Kidney epithelial cell (primary cell): Measurements from ENCODE around the gene PMM1. TPM values are rescaled to one million over a fixed set of nuclear protein-coding genes. Genes with fewer than 3 reads are reported as not detected.

ENCODE experiments used
- DNase-seq: peaks from one replicate; pipeline ENCODE4 v3.0.0-alpha.2; 2010; ENCODE audit warnings: low read depth
- H3K27me3 ChIP-seq: 2 replicates; pipeline ENCODE4 v1.6.0; 2011; ENCODE audit warnings: low read length; ENCODE audit not compliant: control insufficient read depth, insufficient read depth
- H3K36me3 ChIP-seq: 2 replicates; pipeline ENCODE4 v1.5.1; 2011; ENCODE audit warnings: low read length; ENCODE audit not compliant: control insufficient read depth, insufficient read depth
- H3K4me3 ChIP-seq: 2 replicates; pipeline ENCODE4 v1.5.1; 2011; ENCODE audit warnings: low read depth, mild to moderate bottlenecking, control low read depth, low read length
- total RNA-seq: library from RNA; depleted of rRNA; stranded (reverse); fragments of >200 nt; gene quantifications from 2 replicates; pipeline ENCODE4 v1.2.3, GENCODE V29; 2015
- TF ChIP-seq, protein P1 (sequence below): IDR thresholded peaks from 2 replicates; pipeline ENCODE4 v1.5.1; 2011; ENCODE audit warnings: mild to moderate bottlenecking, moderate library complexity, low read length, control low read depth, inconsistent platforms; ENCODE audit not compliant: insufficient read depth, poor library complexity, severe bottlenecking

PMM1 gene
- total RNA-seq, 1 donor from 2014 or later, result 32.2 TPM

- no peak for DNase-seq
- Histone ChIP-seq H3K36me3 (no peaks in the 10 kb centered on the region), H3K4me3 (no peak overlapping the region), H3K27me3 (no peaks in the 10 kb centered on the region)
- TF ChIP-seq, protein P1, sequence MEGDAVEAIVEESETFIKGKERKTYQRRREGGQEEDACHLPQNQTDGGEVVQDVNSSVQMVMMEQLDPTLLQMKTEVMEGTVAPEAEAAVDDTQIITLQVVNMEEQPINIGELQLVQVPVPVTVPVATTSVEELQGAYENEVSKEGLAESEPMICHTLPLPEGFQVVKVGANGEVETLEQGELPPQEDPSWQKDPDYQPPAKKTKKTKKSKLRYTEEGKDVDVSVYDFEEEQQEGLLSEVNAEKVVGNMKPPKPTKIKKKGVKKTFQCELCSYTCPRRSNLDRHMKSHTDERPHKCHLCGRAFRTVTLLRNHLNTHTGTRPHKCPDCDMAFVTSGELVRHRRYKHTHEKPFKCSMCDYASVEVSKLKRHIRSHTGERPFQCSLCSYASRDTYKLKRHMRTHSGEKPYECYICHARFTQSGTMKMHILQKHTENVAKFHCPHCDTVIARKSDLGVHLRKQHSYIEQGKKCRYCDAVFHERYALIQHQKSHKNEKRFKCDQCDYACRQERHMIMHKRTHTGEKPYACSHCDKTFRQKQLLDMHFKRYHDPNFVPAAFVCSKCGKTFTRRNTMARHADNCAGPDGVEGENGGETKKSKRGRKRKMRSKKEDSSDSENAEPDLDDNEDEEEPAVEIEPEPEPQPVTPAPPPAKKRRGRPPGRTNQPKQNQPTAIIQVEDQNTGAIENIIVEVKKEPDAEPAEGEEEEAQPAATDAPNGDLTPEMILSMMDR, result no peak
Observed at GRCh38 chr22:41540365-41540764, 49.3 kb downstream of the PMM1 start.

GRCh38 chr22:41540006-41540315, 49.7 kb downstream of the PMM1 start:
- H3K36me3 ChIP-seq, result no peaks in the 10 kb centered on the region
- no peak overlapping the region for H3K4me3 ChIP-seq
- TF ChIP-seq, protein P1, result no peak
- H3K27me3 ChIP-seq, result no peaks in the 10 kb centered on the region
- no peak for DNase-seq

- Histone ChIP-seq H3K36me3 (peaks cover under 1% of the 10 kb centered on the region), H3K27me3 (no peaks in the 10 kb centered on the region), H3K4me3 (no peak overlapping the region)
- TF ChIP-seq, protein P1, result no peak
- DNase-seq, result no peak
Observed at GRCh38 chr22:41539146-41540005, 50.3 kb downstream of the PMM1 start.

DNA sequence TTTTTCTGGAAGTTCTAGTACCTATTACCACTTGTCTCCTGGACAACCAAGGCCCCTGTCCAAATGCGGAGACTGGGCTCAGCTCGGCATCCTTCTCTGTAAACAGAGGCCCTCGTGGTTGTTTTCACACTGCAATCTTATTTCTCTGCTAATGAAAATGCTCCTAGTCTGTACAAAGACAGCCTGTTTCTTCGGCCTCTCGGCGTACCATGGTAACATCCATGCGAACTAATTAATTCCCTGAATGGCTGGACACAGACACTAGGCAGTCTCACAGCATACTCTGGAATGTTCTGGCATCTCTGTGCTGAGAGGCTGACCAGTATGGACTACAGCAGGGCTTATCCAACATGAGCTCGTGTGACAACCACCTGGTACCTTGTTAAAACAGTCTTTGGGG, 51.1 kb downstream of the PMM1 start:
- TF ChIP-seq, protein P1, result no peak
- peaks cover 1% of the 10 kb centered on the region for H3K36me3 ChIP-seq
- no peak overlapping the region for H3K4me3 ChIP-seq
- no peaks in the 10 kb centered on the region for H3K27me3 ChIP-seq
- DNase-seq, result no peak

- Histone ChIP-seq H3K36me3 (peaks cover 1% of the 10 kb centered on the region), H3K27me3 (no peaks in the 10 kb centered on the region), H3K4me3 (no peak overlapping the region)
- DNase-seq, result no peak
- TF ChIP-seq, protein P1, result no peak
Observed at GRCh38 chr22:41537203-41537602, 52.4 kb downstream of the PMM1 start.

DNA sequence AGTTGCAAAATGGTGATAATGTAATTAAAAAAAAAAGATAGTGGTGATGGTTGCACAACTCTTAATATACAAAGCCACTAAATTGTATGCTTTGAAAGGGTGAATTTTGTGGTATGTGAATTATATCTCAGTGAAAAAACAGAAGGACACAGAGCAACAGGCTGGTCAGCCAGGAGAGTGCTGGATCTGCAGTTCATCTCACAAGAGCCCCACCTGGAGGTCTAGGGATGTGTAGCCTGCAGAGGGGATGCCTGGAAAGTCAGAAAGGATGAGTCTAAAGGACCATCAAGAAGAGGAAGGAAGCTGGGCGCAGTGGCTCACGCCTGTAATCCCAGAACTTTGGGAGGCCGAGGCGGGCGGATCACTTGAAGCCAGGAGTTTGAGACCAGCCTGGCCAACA, 54.4 kb downstream of the PMM1 start:
- Histone ChIP-seq H3K36me3 (peaks cover 5% of the 10 kb centered on the region), H3K27me3 (no peaks in the 10 kb centered on the region), H3K4me3 (no peak overlapping the region)
- TF ChIP-seq, protein P1, result peak; percentile 29
- no peak for DNase-seq
